SU-DHL-6 (cell line): ENCODE measurements around the gene SPP1.

Experiments used
- CTCF ChIP-seq: fragments of 200-600 bp; sonication (generic); IDR thresholded peaks from one replicate; pipeline ENCODE4 v1.5.1; 2017; ENCODE audit warnings: antibody characterized with exemption, mild to moderate bottlenecking, low read length, moderate library complexity; ENCODE audit not compliant: insufficient read depth, poor library complexity, severe bottlenecking
- EZH2phosphoT487 ChIP-seq: fragments of 200-600 bp; sonication (generic), shearing (Covaris generic); conservative IDR thresholded peaks from 2 replicates; pipeline ENCODE4 v1.6.1; 2018; ENCODE audit warnings: mild to moderate bottlenecking, antibody characterized with exemption, low read length, moderate library complexity, mixed read lengths

- TF ChIP-seq CTCF (no peak), EZH2phosphoT487 (no peak)
Measured at GRCh38 chr4:87931932-87932331, 43.6 kb upstream of the SPP1 start.
